Measurements from ENCODE around the gene TMEM235. TPM values are rescaled to one million over a fixed set of nuclear protein-coding genes. Genes with fewer than 3 reads are reported as not detected.

TMEM235 gene
- total and polyA plus RNA-seq, 4 donors = 0.02 TPM; not detected in 3

DNA sequence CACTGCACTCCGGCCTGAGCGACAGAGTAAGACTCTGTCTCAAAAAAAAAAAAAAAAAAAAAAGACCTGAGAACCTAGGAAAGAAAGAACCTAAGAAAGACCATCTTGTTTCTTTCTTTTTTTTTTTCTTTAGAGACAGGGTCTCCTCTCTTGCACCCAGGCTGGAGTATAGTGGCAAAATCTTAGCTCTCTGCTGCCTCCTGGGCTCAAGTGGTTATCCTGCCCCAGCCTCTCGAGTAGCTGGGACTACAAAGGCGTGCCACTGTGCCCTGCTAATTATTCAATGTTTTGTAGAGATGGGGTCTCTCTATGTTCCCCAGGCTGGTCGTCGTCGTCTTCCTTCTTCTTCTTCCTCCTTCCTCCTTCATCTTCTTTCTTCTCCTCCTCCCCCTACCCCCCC, 25.1 kb upstream of the TMEM235 start:
- TF ChIP-seq, protein P1, sequence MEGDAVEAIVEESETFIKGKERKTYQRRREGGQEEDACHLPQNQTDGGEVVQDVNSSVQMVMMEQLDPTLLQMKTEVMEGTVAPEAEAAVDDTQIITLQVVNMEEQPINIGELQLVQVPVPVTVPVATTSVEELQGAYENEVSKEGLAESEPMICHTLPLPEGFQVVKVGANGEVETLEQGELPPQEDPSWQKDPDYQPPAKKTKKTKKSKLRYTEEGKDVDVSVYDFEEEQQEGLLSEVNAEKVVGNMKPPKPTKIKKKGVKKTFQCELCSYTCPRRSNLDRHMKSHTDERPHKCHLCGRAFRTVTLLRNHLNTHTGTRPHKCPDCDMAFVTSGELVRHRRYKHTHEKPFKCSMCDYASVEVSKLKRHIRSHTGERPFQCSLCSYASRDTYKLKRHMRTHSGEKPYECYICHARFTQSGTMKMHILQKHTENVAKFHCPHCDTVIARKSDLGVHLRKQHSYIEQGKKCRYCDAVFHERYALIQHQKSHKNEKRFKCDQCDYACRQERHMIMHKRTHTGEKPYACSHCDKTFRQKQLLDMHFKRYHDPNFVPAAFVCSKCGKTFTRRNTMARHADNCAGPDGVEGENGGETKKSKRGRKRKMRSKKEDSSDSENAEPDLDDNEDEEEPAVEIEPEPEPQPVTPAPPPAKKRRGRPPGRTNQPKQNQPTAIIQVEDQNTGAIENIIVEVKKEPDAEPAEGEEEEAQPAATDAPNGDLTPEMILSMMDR (IDR thresholded peaks at IDR 0.05; ENCODE audit: low read depth, low read length, missing input control) = no peak
- TF ChIP-seq NR2F2 (IDR thresholded peaks at IDR 0.05) = no peak
- TF ChIP-seq RAD21 (IDR thresholded peaks at IDR 0.05) = no peak
- TF ChIP-seq, protein P2, sequence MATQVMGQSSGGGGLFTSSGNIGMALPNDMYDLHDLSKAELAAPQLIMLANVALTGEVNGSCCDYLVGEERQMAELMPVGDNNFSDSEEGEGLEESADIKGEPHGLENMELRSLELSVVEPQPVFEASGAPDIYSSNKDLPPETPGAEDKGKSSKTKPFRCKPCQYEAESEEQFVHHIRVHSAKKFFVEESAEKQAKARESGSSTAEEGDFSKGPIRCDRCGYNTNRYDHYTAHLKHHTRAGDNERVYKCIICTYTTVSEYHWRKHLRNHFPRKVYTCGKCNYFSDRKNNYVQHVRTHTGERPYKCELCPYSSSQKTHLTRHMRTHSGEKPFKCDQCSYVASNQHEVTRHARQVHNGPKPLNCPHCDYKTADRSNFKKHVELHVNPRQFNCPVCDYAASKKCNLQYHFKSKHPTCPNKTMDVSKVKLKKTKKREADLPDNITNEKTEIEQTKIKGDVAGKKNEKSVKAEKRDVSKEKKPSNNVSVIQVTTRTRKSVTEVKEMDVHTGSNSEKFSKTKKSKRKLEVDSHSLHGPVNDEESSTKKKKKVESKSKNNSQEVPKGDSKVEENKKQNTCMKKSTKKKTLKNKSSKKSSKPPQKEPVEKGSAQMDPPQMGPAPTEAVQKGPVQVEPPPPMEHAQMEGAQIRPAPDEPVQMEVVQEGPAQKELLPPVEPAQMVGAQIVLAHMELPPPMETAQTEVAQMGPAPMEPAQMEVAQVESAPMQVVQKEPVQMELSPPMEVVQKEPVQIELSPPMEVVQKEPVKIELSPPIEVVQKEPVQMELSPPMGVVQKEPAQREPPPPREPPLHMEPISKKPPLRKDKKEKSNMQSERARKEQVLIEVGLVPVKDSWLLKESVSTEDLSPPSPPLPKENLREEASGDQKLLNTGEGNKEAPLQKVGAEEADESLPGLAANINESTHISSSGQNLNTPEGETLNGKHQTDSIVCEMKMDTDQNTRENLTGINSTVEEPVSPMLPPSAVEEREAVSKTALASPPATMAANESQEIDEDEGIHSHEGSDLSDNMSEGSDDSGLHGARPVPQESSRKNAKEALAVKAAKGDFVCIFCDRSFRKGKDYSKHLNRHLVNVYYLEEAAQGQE (IDR thresholded peaks at IDR 0.05) = no peak
- TF ChIP-seq, protein P3, sequence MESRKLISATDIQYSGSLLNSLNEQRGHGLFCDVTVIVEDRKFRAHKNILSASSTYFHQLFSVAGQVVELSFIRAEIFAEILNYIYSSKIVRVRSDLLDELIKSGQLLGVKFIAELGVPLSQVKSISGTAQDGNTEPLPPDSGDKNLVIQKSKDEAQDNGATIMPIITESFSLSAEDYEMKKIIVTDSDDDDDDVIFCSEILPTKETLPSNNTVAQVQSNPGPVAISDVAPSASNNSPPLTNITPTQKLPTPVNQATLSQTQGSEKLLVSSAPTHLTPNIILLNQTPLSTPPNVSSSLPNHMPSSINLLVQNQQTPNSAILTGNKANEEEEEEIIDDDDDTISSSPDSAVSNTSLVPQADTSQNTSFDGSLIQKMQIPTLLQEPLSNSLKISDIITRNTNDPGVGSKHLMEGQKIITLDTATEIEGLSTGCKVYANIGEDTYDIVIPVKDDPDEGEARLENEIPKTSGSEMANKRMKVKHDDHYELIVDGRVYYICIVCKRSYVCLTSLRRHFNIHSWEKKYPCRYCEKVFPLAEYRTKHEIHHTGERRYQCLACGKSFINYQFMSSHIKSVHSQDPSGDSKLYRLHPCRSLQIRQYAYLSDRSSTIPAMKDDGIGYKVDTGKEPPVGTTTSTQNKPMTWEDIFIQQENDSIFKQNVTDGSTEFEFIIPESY (IDR thresholded peaks at IDR 0.05) = no peak
- TF ChIP-seq HNF4A (conservative IDR thresholded peaks at IDR 0.05) = no peak
- no peak for TF ChIP-seq TAF1 (conservative IDR thresholded peaks at IDR 0.05)
- TF ChIP-seq SP1 (IDR thresholded peaks at IDR 0.05) = no peak
- no peak for TF ChIP-seq HNF4G (IDR thresholded peaks at IDR 0.05)
- TF ChIP-seq JUND (IDR thresholded peaks at IDR 0.05) = no peak
- no peak for TF ChIP-seq RXRA (IDR thresholded peaks at IDR 0.05)
- TF ChIP-seq YY1 (IDR thresholded peaks at IDR 0.05) = no peak
- TF ChIP-seq, protein P4, sequence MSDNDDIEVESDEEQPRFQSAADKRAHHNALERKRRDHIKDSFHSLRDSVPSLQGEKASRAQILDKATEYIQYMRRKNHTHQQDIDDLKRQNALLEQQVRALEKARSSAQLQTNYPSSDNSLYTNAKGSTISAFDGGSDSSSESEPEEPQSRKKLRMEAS (IDR thresholded peaks at IDR 0.05) = no peak
- no peak for TF ChIP-seq FOXA2 (IDR thresholded peaks at IDR 0.05)
- TF ChIP-seq, protein P5, sequence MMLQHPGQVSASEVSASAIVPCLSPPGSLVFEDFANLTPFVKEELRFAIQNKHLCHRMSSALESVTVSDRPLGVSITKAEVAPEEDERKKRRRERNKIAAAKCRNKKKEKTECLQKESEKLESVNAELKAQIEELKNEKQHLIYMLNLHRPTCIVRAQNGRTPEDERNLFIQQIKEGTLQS (IDR thresholded peaks at IDR 0.05) = no peak
- TF ChIP-seq GABPA (IDR thresholded peaks at IDR 0.05 in 1 of 2, conservative IDR thresholded peaks at IDR 0.05 in 1 of 2) = no peak
- TF ChIP-seq FOXA1 (IDR thresholded peaks at IDR 0.05) = no peak
- TF ChIP-seq EGR1 (IDR thresholded peaks at IDR 0.05; ENCODE audit: low read depth in 2 of 2) = no peak
- no peak overlapping the region for H3K4me3 ChIP-seq (ENCODE audit: low read depth in 1 of 3, low read length in 3 of 3)
- no peaks in the 10 kb centered on the region for H3K4me1 ChIP-seq (ENCODE audit: control insufficient read depth in 4 of 4, insufficient read depth in 4 of 4, low read length in 3 of 4)
- H3K9me3 ChIP-seq (ENCODE audit: control insufficient read depth in 4 of 4, low read length in 3 of 4) = no peaks in the 10 kb centered on the region
- H3K27me3 ChIP-seq (ENCODE audit: control insufficient read depth in 4 of 4, insufficient read depth in 4 of 4, low read length in 3 of 4) = no peaks in the 10 kb centered on the region
- H3K9ac ChIP-seq (ENCODE audit: low read depth in 1 of 2, low read length in 2 of 2) = no peak overlapping the region
- H3K27ac ChIP-seq (ENCODE audit: low read depth in 1 of 2, low read length in 2 of 2) = no peak overlapping the region
- no peak for DNase-seq (ENCODE audit: low spot score)
- peaks cover 10 to 38% (median 23%) of the 10 kb centered on the region in 4 donors for H3K36me3 ChIP-seq (ENCODE audit: control insufficient read depth in 4 of 4, insufficient read depth in 3 of 4, low read depth in 1 of 4, low read length in 3 of 4)
- 86% methylated on average over 7 of the region's 7 CpGs for WGBS

Measured in liver (tissue), 9 donors.